Ishikawa (cell line): Measurements from ENCODE around the gene CYB561D1.

Source experiments
- CEBPB ChIP-seq: IDR thresholded peaks from 2 replicates; pipeline ENCODE4 v1.6.1; 2012
- CREB1 ChIP-seq: IDR thresholded peaks from 2 replicates; pipeline ENCODE4 v1.6.1; 2012; ENCODE audit warnings: low read depth
- EGR1 ChIP-seq: IDR thresholded peaks from 2 replicates; pipeline ENCODE4 v1.6.1; 2012
- EP300 ChIP-seq: IDR thresholded peaks from 2 replicates; pipeline ENCODE4 v1.6.1; 2012; ENCODE audit warnings: borderline replicate concordance
- FOXM1 ChIP-seq: IDR thresholded peaks from 2 replicates; pipeline ENCODE4 v1.6.1; 2012; ENCODE audit warnings: low read depth, borderline replicate concordance
- MAX ChIP-seq: IDR thresholded peaks from 2 replicates; pipeline ENCODE4 v1.6.1; 2012
- NFIC ChIP-seq: IDR thresholded peaks from 2 replicates; pipeline ENCODE4 v1.6.1; 2012
- RAD21 ChIP-seq: IDR thresholded peaks from 2 replicates; pipeline ENCODE4 v1.6.1; 2012; ENCODE audit warnings: low read depth
- REST ChIP-seq: IDR thresholded peaks from 2 replicates; pipeline ENCODE4 v1.6.1; 2012; ENCODE audit warnings: low read depth, mild to moderate bottlenecking
- TAF1 ChIP-seq: IDR thresholded peaks from 2 replicates; pipeline ENCODE4 v1.6.1; 2012; ENCODE audit warnings: low read depth, mild to moderate bottlenecking
- TCF12 ChIP-seq: IDR thresholded peaks from 2 replicates; pipeline ENCODE4 v1.6.1; 2012; ENCODE audit warnings: low read depth
- TEAD4 ChIP-seq: IDR thresholded peaks from 2 replicates; pipeline ENCODE4 v1.6.1; 2012
- USF1 ChIP-seq: IDR thresholded peaks from 2 replicates; pipeline ENCODE4 v1.6.1; 2012
- YY1 ChIP-seq: IDR thresholded peaks from 2 replicates; pipeline ENCODE4 v1.6.1; 2012; ENCODE audit warnings: low read depth
- ZBTB7A ChIP-seq: IDR thresholded peaks from 2 replicates; pipeline ENCODE4 v1.6.1; 2012; ENCODE audit warnings: low read depth

CYB561D1 gene

GRCh38 chr1:109492779-109493178 is 1.1 kb upstream of the CYB561D1 start:
- no peak for TF ChIP-seq TCF12
- TF ChIP-seq CREB1: no peak
- TF ChIP-seq TEAD4: no peak
- no peak for TF ChIP-seq CEBPB
- TF ChIP-seq NFIC: no peak
- no peak for TF ChIP-seq RAD21
- no peak for TF ChIP-seq ZBTB7A
- TF ChIP-seq EGR1: no peak
- TF ChIP-seq YY1: no peak
- TF ChIP-seq MAX: no peak
- no peak for TF ChIP-seq USF1
- no peak for TF ChIP-seq EP300
- no peak for TF ChIP-seq REST
- TF ChIP-seq FOXM1: no peak
- no peak for TF ChIP-seq TAF1

- no peak for TF ChIP-seq REST
- no peak for TF ChIP-seq EGR1
- TF ChIP-seq TAF1: no peak
- TF ChIP-seq FOXM1: no peak
- no peak for TF ChIP-seq YY1
- TF ChIP-seq EP300: no peak
- no peak for TF ChIP-seq CREB1
- no peak for TF ChIP-seq RAD21
- TF ChIP-seq CEBPB: no peak
- TF ChIP-seq TCF12: no peak
- no peak for TF ChIP-seq NFIC
- no peak for TF ChIP-seq TEAD4
- no peak for TF ChIP-seq ZBTB7A
- TF ChIP-seq USF1: no peak
- no peak for TF ChIP-seq MAX
Observed at GRCh38 chr1:109493227-109493626, 667 bp upstream of the CYB561D1 start.

- TF ChIP-seq CEBPB: no peak
- no peak for TF ChIP-seq RAD21
- no peak for TF ChIP-seq MAX
- no peak for TF ChIP-seq TAF1
- no peak for TF ChIP-seq CREB1
- no peak for TF ChIP-seq NFIC
- TF ChIP-seq YY1: no peak
- no peak for TF ChIP-seq EGR1
- no peak for TF ChIP-seq REST
- TF ChIP-seq EP300: no peak
- no peak for TF ChIP-seq FOXM1
- no peak for TF ChIP-seq ZBTB7A
- no peak for TF ChIP-seq TEAD4
Observed at GRCh38 chr1:109495738-109496137, 1.8 kb downstream of the CYB561D1 start.

- TF ChIP-seq CREB1 (no peak), MAX (no peak), REST (no peak), USF1 (no peak), TCF12 (no peak), FOXM1 (no peak), NFIC (no peak), CEBPB (no peak), TEAD4 (no peak), RAD21 (no peak), EGR1 (no peak), ZBTB7A (no peak), EP300 (no peak), TAF1 (no peak), YY1 (no peak)
Observed at GRCh38 chr1:109497449-109498160, 3.7 kb downstream of the CYB561D1 start.
